ENCODE measurements around the gene RPAIN. TPM values are rescaled to one million over a fixed set of nuclear protein-coding genes. Genes with fewer than 3 reads are reported as not detected.

The RPAIN gene
- total and polyA plus RNA-seq, 2 of the 13 experiments (the other 11 are each of a cell fraction or from before 2014, with no cell fraction given), result 42.1 to 58.5 TPM

GRCh38 chr17:5419356-5419958 is 525 bp upstream of the RPAIN start, which contains the start of gene NUP88 (continued):
- peak; percentile 66; the same call in 1 of the 2 replicates for TF ChIP-seq ZBTB44 (CRISPR knock-in tag; IDR thresholded peaks at IDR 0.05)
- TF ChIP-seq RBM39 (IDR thresholded peaks at IDR 0.05; ENCODE audit: low read depth, low read length, poor library complexity, severe bottlenecking), result peak; percentile 56
- TF ChIP-seq RXRA (CRISPR knock-in tag; IDR thresholded peaks at IDR 0.05), result peak; percentile 36; the same call in 1 of the 2 replicates
- no peak; the same call in 1 of the 2 replicates for TF ChIP-seq ZNF558 (CRISPR knock-in tag; IDR thresholded peaks at IDR 0.05; ENCODE audit: borderline replicate concordance)
- 0 out of 2 replicates have a peak, but pooled peaks have one; percentile 23 for TF ChIP-seq MAZ (IDR thresholded peaks at IDR 0.05; ENCODE audit: borderline replicate concordance, low read depth, low read length)
- TF ChIP-seq MAZ (CRISPR knock-in tag; IDR thresholded peaks at IDR 0.05; ENCODE audit: low read depth), result peak; percentile 87
- TF ChIP-seq ARNT (IDR thresholded peaks at IDR 0.05), result no peak
- TF ChIP-seq DNMT1 (CRISPR knock-in tag; IDR thresholded peaks at IDR 0.05), result no peak
- no peak for TF ChIP-seq ZNF431 (CRISPR knock-in tag; IDR thresholded peaks at IDR 0.05; ENCODE audit: borderline replicate concordance, low read depth)
- TF ChIP-seq ZMAT3 (CRISPR knock-in tag; conservative IDR thresholded peaks at IDR 0.05), result peak; percentile 77
- peak; percentile 39 for TF ChIP-seq CBX1 (IDR thresholded peaks at IDR 0.05; ENCODE audit: low read depth)
- no peak for TF ChIP-seq RBAK (CRISPR knock-in tag; IDR thresholded peaks at IDR 0.05)
- peak; percentile 15; the same call in 1 of the 2 replicates for TF ChIP-seq ARID5B (CRISPR knock-in tag; IDR thresholded peaks at IDR 0.05)
- no peak for TF ChIP-seq FIP1L1 (IDR thresholded peaks at IDR 0.05; ENCODE audit: borderline replicate concordance, insufficient read depth, low read depth, low read length)
- TF ChIP-seq ZNF710 (CRISPR knock-in tag; IDR thresholded peaks at IDR 0.05; ENCODE audit: borderline replicate concordance), result peak; percentile 8; the same call in 1 of the 2 replicates
- TF ChIP-seq RAD21 (CRISPR knock-in tag; IDR thresholded peaks at IDR 0.05), result no peak
- peak; percentile 89 to 93 for TF ChIP-seq POLR2A (IDR thresholded peaks at IDR 0.05; ENCODE audit: insufficient read depth in 1 of 2, low read depth in 2 of 2, low read length in 2 of 2)
- no peak for TF ChIP-seq ZNF12 (CRISPR knock-in tag; IDR thresholded peaks at IDR 0.05)
- 0 out of 2 replicates have a peak, but pooled peaks have one; percentile 5 for TF ChIP-seq JUND (CRISPR knock-in tag; IDR thresholded peaks at IDR 0.05)
- TF ChIP-seq FOXP4 (CRISPR knock-in tag; IDR thresholded peaks at IDR 0.05), result no peak
- peak; percentile 93 for TF ChIP-seq TAF1 (CRISPR knock-in tag; IDR thresholded peaks at IDR 0.05)
